Measurements from ENCODE around the gene BMAL1.

The BMAL1 gene

GRCh38 chr11:13376838-13377237, 99.2 kb downstream of the BMAL1 start:
- no peak for TF ChIP-seq GLIS3 (CRISPR knock-in tag; IDR thresholded peaks at IDR 0.05)
- ATAC-seq = no peak

- TF ChIP-seq ZFP3 (CRISPR knock-in tag; IDR thresholded peaks at IDR 0.05) (no peak), CSDC2 (CRISPR knock-in tag; IDR thresholded peaks at IDR 0.05) (no peak), ZNF70 (CRISPR knock-in tag; IDR thresholded peaks at IDR 0.05) (no peak), POU6F1 (CRISPR knock-in tag; IDR thresholded peaks at IDR 0.05; ENCODE audit: borderline replicate concordance, low read depth) (no peak)
- no peak for ATAC-seq
These were observed 100.7 kb downstream of the BMAL1 start for GRCh38 chr11:13378316-13378715.

- TF ChIP-seq TOX (CRISPR knock-in tag; IDR thresholded peaks at IDR 0.05; ENCODE audit: borderline replicate concordance) (no peak), PPARA (CRISPR knock-in tag; IDR thresholded peaks at IDR 0.05; ENCODE audit: borderline replicate concordance) (no peak), PATZ1 (CRISPR knock-in tag; IDR thresholded peaks at IDR 0.05; ENCODE audit: borderline replicate concordance) (no peak), BACH2 (CRISPR knock-in tag; IDR thresholded peaks at IDR 0.05; ENCODE audit: borderline replicate concordance) (no peak), ZFP3 (CRISPR knock-in tag; IDR thresholded peaks at IDR 0.05) (no peak), ZC3H10 (CRISPR knock-in tag; IDR thresholded peaks at IDR 0.05) (no peak), ZNF70 (CRISPR knock-in tag; IDR thresholded peaks at IDR 0.05) (no peak), ARNTL (CRISPR knock-in tag; IDR thresholded peaks at IDR 0.05; ENCODE audit: borderline replicate concordance, low read depth) (no peak), CSDC2 (CRISPR knock-in tag; IDR thresholded peaks at IDR 0.05) (no peak), SNAI2 (CRISPR knock-in tag; IDR thresholded peaks at IDR 0.05) (no peak), POU6F1 (CRISPR knock-in tag; IDR thresholded peaks at IDR 0.05; ENCODE audit: borderline replicate concordance, low read depth) (no peak), OSR1 (CRISPR knock-in tag; IDR thresholded peaks at IDR 0.05) (no peak), ISL1 (CRISPR knock-in tag; IDR thresholded peaks at IDR 0.05) (no peak), TSHZ2 (CRISPR knock-in tag; IDR thresholded peaks at IDR 0.05) (no peak)
These were observed 103.1 kb downstream of the BMAL1 start for GRCh38 chr11:13380731-13381130.

GRCh38 chr11:13382751-13383150, 105.2 kb downstream of the BMAL1 start:
- ATAC-seq = no peak
- TF ChIP-seq ZNF565 (CRISPR knock-in tag; conservative IDR thresholded peaks at IDR 0.05; ENCODE audit: low read depth) = no peak
- TF ChIP-seq GLIS3 (CRISPR knock-in tag; IDR thresholded peaks at IDR 0.05) = no peak
- TF ChIP-seq ZNF70 (CRISPR knock-in tag; IDR thresholded peaks at IDR 0.05) = no peak
- no peak for TF ChIP-seq TSHZ2 (CRISPR knock-in tag; IDR thresholded peaks at IDR 0.05)
- no peak for TF ChIP-seq TOX (CRISPR knock-in tag; IDR thresholded peaks at IDR 0.05; ENCODE audit: borderline replicate concordance)
- TF ChIP-seq PATZ1 (CRISPR knock-in tag; IDR thresholded peaks at IDR 0.05; ENCODE audit: borderline replicate concordance) = no peak
- no peak for TF ChIP-seq PPARA (CRISPR knock-in tag; IDR thresholded peaks at IDR 0.05; ENCODE audit: borderline replicate concordance)
- no peak for TF ChIP-seq CREB5 (CRISPR knock-in tag; IDR thresholded peaks at IDR 0.05; ENCODE audit: low read depth)
- TF ChIP-seq ZFP3 (CRISPR knock-in tag; IDR thresholded peaks at IDR 0.05) = no peak
- TF ChIP-seq OSR1 (CRISPR knock-in tag; IDR thresholded peaks at IDR 0.05) = no peak
- TF ChIP-seq ARNTL (CRISPR knock-in tag; IDR thresholded peaks at IDR 0.05; ENCODE audit: borderline replicate concordance, low read depth) = no peak
- TF ChIP-seq POU6F1 (CRISPR knock-in tag; IDR thresholded peaks at IDR 0.05; ENCODE audit: borderline replicate concordance, low read depth) = no peak
- no peak for TF ChIP-seq SNAI2 (CRISPR knock-in tag; IDR thresholded peaks at IDR 0.05)
- TF ChIP-seq ZC3H10 (CRISPR knock-in tag; IDR thresholded peaks at IDR 0.05) = no peak

More at GRCh38 chr11:13380731-13381130, 103.1 kb downstream of the BMAL1 start:
- ATAC-seq = no peak
